Activated T-helper 1 cell treated with anti-CD3 and anti-CD28 coated beads, Interleukin-12 subunit alpha, Interleukin-12 subunit beta, Interleukin-2, Interleukin-4 antibody, amounts not matched to agents 30 ng/mL and 10 ng/mL and 1 ng/mL, durations not matched to agents 14 hours and 24 hours and 36 hours (primary cell): Measurements from ENCODE around the gene SELENOO. TPM values are rescaled to one million over a fixed set of nuclear protein-coding genes. Genes with fewer than 3 reads are reported as not detected.
A peak's percentile ranks its signal among the peaks of the same experiment; 100 is the strongest.

Source experiments
- DNase-seq: peaks from one replicate; pipeline ENCODE4 v3.0.0; 2021; ENCODE audit warnings: low spot score
- H3K27ac Mint-ChIP-seq: one replicate; pipeline ENCODE4 v1.8.0; 2021; ENCODE audit warnings: mild to moderate bottlenecking, mixed read lengths
- H3K27me3 Mint-ChIP-seq: one replicate; pipeline ENCODE4 v1.8.0; 2022; ENCODE audit warnings: mild to moderate bottlenecking, moderate library complexity, mixed read lengths; ENCODE audit not compliant: insufficient read depth
- H3K36me3 Mint-ChIP-seq: one replicate; pipeline ENCODE4 v1.8.0; 2021; ENCODE audit warnings: low read depth, mixed read lengths
- H3K4me1 Mint-ChIP-seq: one replicate; pipeline ENCODE4 v1.8.0; 2021; ENCODE audit warnings: low read depth, mixed read lengths
- H3K4me3 Mint-ChIP-seq: one replicate; pipeline ENCODE4 v1.8.0; 2021; ENCODE audit warnings: mild to moderate bottlenecking, moderate library complexity, mixed read lengths
- H3K9me3 Mint-ChIP-seq: one replicate; pipeline ENCODE4 v1.8.0; 2021; ENCODE audit warnings: mixed read lengths
- intact Hi-C: fragments of 100-400 bp; cut with micrococcal nuclease; formaldehyde crosslinking; loops from one replicate; pipeline ENCODE4 v1.15.1; 2024
- total RNA-seq: library from RNA; stranded (reverse); gene quantifications from 2 replicates; pipeline ENCODE4 v1.2.3, GENCODE V29; 2022

Gene SELENOO
- total RNA-seq, 1 donor from 2014 or later = 25.9 TPM

GRCh38 chr22:50192436-50193204 is 8.2 kb upstream of the SELENOO start:
- Mint-ChIP-seq H3K4me3 (peak overlapping the region; percentile 87), H3K36me3 (peaks cover 8% of the 10 kb centered on the region), H3K27me3 (no peaks in the 10 kb centered on the region), H3K4me1 (peaks cover 32% of the 10 kb centered on the region), H3K9me3 (no peaks in the 10 kb centered on the region), H3K27ac (peak overlapping the region; percentile 98)
- no peak for DNase-seq
- intact Hi-C loops = loop anchor here (5.0 kb wide), 4 partner anchors 150 to 340 kb away; partner anchors contain the start of genes PPP6R2 and ZBED4

GRCh38 chr22:50193621-50194020 is 7.2 kb upstream of the SELENOO start:
- intact Hi-C loops = loop anchor here (5.0 kb wide), 4 partner anchors 149 to 341 kb away; partner anchors contain the start of genes PPP6R2 and ZBED4
- Mint-ChIP-seq H3K4me1 (peaks cover 29% of the 10 kb centered on the region), H3K27me3 (no peaks in the 10 kb centered on the region), H3K9me3 (no peaks in the 10 kb centered on the region), H3K27ac (no peak overlapping the region), H3K4me3 (no peak overlapping the region), H3K36me3 (peaks cover 10% of the 10 kb centered on the region)
- DNase-seq = no peak

- H3K4me1 Mint-ChIP-seq = peaks cover 26% of the 10 kb centered on the region
- peaks cover 10% of the 10 kb centered on the region for H3K36me3 Mint-ChIP-seq
- H3K4me3 Mint-ChIP-seq = no peak overlapping the region
- H3K27me3 Mint-ChIP-seq = no peaks in the 10 kb centered on the region
- H3K9me3 Mint-ChIP-seq = no peaks in the 10 kb centered on the region
- H3K27ac Mint-ChIP-seq = no peak overlapping the region
- intact Hi-C loops = loop anchor here (5.0 kb wide), 4 partner anchors 148 to 342 kb away; partner anchors contain the start of genes PPP6R2 and ZBED4
- DNase-seq = no peak
These were observed 6.6 kb upstream of the SELENOO start for GRCh38 chr22:50194037-50194805.

- intact Hi-C loops = no loop called here
These were observed 4.6 kb upstream of the SELENOO start for GRCh38 chr22:50196256-50196655.

GRCh38 chr22:50197000-50197800 is 3.6 kb upstream of the SELENOO start:
- Mint-ChIP-seq H3K27ac (no peak overlapping the region), H3K36me3 (peaks cover 5% of the 10 kb centered on the region), H3K4me3 (no peak overlapping the region), H3K9me3 (no peaks in the 10 kb centered on the region), H3K4me1 (peaks cover 14% of the 10 kb centered on the region), H3K27me3 (no peaks in the 10 kb centered on the region)
- intact Hi-C loops = no loop called here
- DNase-seq = no peak

More at GRCh38 chr22:50196256-50196655, 4.6 kb upstream of the SELENOO start:
- Mint-ChIP-seq H3K4me3 (no peak overlapping the region), H3K27ac (no peak overlapping the region), H3K27me3 (no peaks in the 10 kb centered on the region), H3K36me3 (peaks cover 9% of the 10 kb centered on the region), H3K4me1 (peaks cover 19% of the 10 kb centered on the region), H3K9me3 (no peaks in the 10 kb centered on the region)
- DNase-seq = no peak

- Mint-ChIP-seq H3K4me1 (peaks cover 14% of the 10 kb centered on the region), H3K9me3 (no peaks in the 10 kb centered on the region), H3K27me3 (no peaks in the 10 kb centered on the region), H3K27ac (no peak overlapping the region), H3K4me3 (peak overlapping the region; percentile 54), H3K36me3 (peaks cover 4% of the 10 kb centered on the region)
- DNase-seq = no peak
- intact Hi-C loops = no loop called here
These were observed 2.8 kb upstream of the SELENOO start for GRCh38 chr22:50197856-50198623.

GRCh38 chr22:50198624-50199017 is 2.2 kb upstream of the SELENOO start:
- no peaks in the 10 kb centered on the region for H3K27me3 Mint-ChIP-seq
- DNase-seq = no peak
- peaks cover 14% of the 10 kb centered on the region for H3K4me1 Mint-ChIP-seq
- intact Hi-C loops = no loop called here
- peaks cover 8% of the 10 kb centered on the region for H3K36me3 Mint-ChIP-seq
- no peak overlapping the region for H3K27ac Mint-ChIP-seq
- H3K4me3 Mint-ChIP-seq = no peak overlapping the region
- H3K9me3 Mint-ChIP-seq = no peaks in the 10 kb centered on the region

GRCh38 chr22:50199251-50199721 is 1.5 kb upstream of the SELENOO start:
- H3K4me3 Mint-ChIP-seq = peak overlapping the region; percentile 74
- no peaks in the 10 kb centered on the region for H3K9me3 Mint-ChIP-seq
- no peak for DNase-seq
- H3K36me3 Mint-ChIP-seq = peaks cover 13% of the 10 kb centered on the region
- intact Hi-C loops = no loop called here
- peaks cover 19% of the 10 kb centered on the region for H3K4me1 Mint-ChIP-seq
- peak overlapping the region; percentile 52 for H3K27ac Mint-ChIP-seq
- no peaks in the 10 kb centered on the region for H3K27me3 Mint-ChIP-seq

- Mint-ChIP-seq H3K27me3 (no peaks in the 10 kb centered on the region), H3K36me3 (peaks cover 15% of the 10 kb centered on the region), H3K4me1 (peaks cover 19% of the 10 kb centered on the region), H3K27ac (peak overlapping the region; percentile 52), H3K4me3 (peak overlapping the region; percentile 74), H3K9me3 (no peaks in the 10 kb centered on the region)
- no peak for DNase-seq
- intact Hi-C loops = loop anchor here (1.0 to 5.0 kb wide), 7 partner anchors 10 to 309 kb away; partner anchors contain the start of genes ALG12, CRELD2, MAPK11 and NCAPH2
These were observed 866 bp upstream of the SELENOO start for GRCh38 chr22:50199829-50200460.

- H3K36me3 Mint-ChIP-seq = peaks cover 17% of the 10 kb centered on the region
- H3K9me3 Mint-ChIP-seq = no peaks in the 10 kb centered on the region
- no peak for DNase-seq
- peak overlapping the region; percentile 88 for H3K4me3 Mint-ChIP-seq
- peaks cover 19% of the 10 kb centered on the region for H3K4me1 Mint-ChIP-seq
- H3K27me3 Mint-ChIP-seq = no peaks in the 10 kb centered on the region
- H3K27ac Mint-ChIP-seq = peak overlapping the region; percentile 63
- intact Hi-C loops = loop anchor here (2.0 to 5.0 kb wide), 5 partner anchors 43 to 307 kb away; partner anchors contain the start of genes ALG12, CRELD2, MAPK11 and NCAPH2
These were observed 649 bp downstream of the SELENOO start for GRCh38 chr22:50201191-50202129.
